ENCODE data around the gene ATP6V1B1. TPM values are rescaled to one million over a fixed set of nuclear protein-coding genes. Genes with fewer than 3 reads are reported as not detected.

The ATP6V1B1 gene
- total and polyA plus RNA-seq, 10 of the 15 experiments (the other 5 are each of a cell fraction or from before 2014, with no cell fraction given): not detected

- no peak for FAIRE-seq
- H2AFZ ChIP-seq (ENCODE audit: control insufficient read depth, low read depth, low read length): no peak overlapping the region
- intact Hi-C loops (cut with micrococcal nuclease; ENCODE audit: unreplicated experiment): loop anchor here (2.0 kb wide), 2 partner anchors 50 to 132 kb away; no protein-coding TSS in a partner anchor
- no peak overlapping the region for H3K4me3 ChIP-seq
- ChIA-PET RAD21 (ENCODE audit: unreplicated experiment) (interaction anchor here (1.0 to 2.3 kb wide), 3 partner anchors 28 to 616 kb away, joined by 3 to 8 read pairs (median 4); no protein-coding TSS in a partner anchor), POLR2A (no interaction called here), SMC1A (ENCODE audit: uncharacterized antibody, unreplicated experiment) (interaction anchor here (0.7 to 1.4 kb wide), 5 partner anchors 48 to 1286 kb away, joined by 3 to 4 read pairs (median 3); no protein-coding TSS in a partner anchor), CTCF (interaction anchor here (0.6 to 5.0 kb wide), 17 partner anchors 8 to 617 kb away, joined by 3 to 39 read pairs (median 4); no protein-coding TSS in a partner anchor)
- H3K79me2 ChIP-seq (ENCODE audit: control insufficient read depth, insufficient read depth, low read length): no peaks in the 10 kb centered on the region
- no peak overlapping the region for H3K4me2 ChIP-seq (ENCODE audit: control insufficient read depth, insufficient read depth)
- in situ Hi-C loops (cut with MboI): no loop called here
- H3K9ac ChIP-seq (ENCODE audit: control insufficient read depth, insufficient read depth, low read length): no peak overlapping the region
- H4K20me1 ChIP-seq (ENCODE audit: control insufficient read depth, insufficient read depth): no peaks in the 10 kb centered on the region
- H3K36me3 ChIP-seq (ENCODE audit: control insufficient read depth in 2 of 2, insufficient read depth in 2 of 2, low read length in 1 of 2): no peaks in the 10 kb centered on the region
- no peak for DNase-seq (ENCODE audit: low read depth, low spot score)
- no peak overlapping the region for H3K27ac ChIP-seq (ENCODE audit: control insufficient read depth, insufficient read depth)
- TF ChIP-seq CREM (IDR thresholded peaks at IDR 0.05; ENCODE audit: low read depth) (no peak), MYC (IDR thresholded peaks at IDR 0.05; ENCODE audit: insufficient read depth, insufficient read length, insufficient replicate concordance, low read length, severe bottlenecking) (no peak)
- TF ChIP-seq, protein P1, sequence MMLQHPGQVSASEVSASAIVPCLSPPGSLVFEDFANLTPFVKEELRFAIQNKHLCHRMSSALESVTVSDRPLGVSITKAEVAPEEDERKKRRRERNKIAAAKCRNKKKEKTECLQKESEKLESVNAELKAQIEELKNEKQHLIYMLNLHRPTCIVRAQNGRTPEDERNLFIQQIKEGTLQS (IDR thresholded peaks at IDR 0.05; ENCODE audit: borderline replicate concordance, extremely low read depth, low read depth, low read length): no peak
- TF ChIP-seq, protein P2, sequence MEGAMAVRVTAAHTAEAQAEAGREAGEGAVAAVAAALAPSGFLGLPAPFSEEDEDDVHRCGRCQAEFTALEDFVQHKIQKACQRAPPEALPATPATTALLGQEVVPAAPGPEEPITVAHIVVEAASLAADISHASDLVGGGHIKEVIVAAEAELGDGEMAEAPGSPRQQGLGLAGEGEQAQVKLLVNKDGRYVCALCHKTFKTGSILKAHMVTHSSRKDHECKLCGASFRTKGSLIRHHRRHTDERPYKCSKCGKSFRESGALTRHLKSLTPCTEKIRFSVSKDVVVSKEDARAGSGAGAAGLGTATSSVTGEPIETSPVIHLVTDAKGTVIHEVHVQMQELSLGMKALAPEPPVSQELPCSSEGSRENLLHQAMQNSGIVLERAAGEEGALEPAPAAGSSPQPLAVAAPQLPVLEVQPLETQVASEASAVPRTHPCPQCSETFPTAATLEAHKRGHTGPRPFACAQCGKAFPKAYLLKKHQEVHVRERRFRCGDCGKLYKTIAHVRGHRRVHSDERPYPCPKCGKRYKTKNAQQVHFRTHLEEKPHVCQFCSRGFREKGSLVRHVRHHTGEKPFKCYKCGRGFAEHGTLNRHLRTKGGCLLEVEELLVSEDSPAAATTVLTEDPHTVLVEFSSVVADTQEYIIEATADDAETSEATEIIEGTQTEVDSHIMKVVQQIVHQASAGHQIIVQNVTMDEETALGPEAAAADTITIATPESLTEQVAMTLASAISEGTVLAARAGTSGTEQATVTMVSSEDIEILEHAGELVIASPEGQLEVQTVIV (IDR thresholded peaks at IDR 0.05; ENCODE audit: borderline replicate concordance, partially characterized antibody): no peak
- H3K9me3 ChIP-seq (replicated peaks; ENCODE audit: control insufficient read depth, insufficient read depth, low read length): no peaks in the 10 kb centered on the region
- no TSS peak for BruUV-seq (replicated peaks)
- H3K27me3 ChIP-seq (replicated peaks in 1 of 2; ENCODE audit: control insufficient read depth in 2 of 2, insufficient read depth in 2 of 2, low read length in 1 of 2): peaks cover 0 to 4% of the 10 kb centered on the region in 2 experiments; a peak in 2 of 4 replicates
- no peaks in the 10 kb centered on the region for H3K4me1 ChIP-seq (ENCODE audit: control insufficient read depth, insufficient read depth, low read length)
- WGBS (ENCODE audit: insufficient coverage, insufficient replicate concordance, low lambda C conversion rate, missing lambda C conversion rate): 53% methylated on average over 3 of the region's 3 CpGs
- no peak for ATAC-seq
Measured at GRCh38 chr2:70920367-70920715, 15.4 kb upstream of the ATP6V1B1 start.

All from GM12878 (cell line).